NCI-H1048 (cell line): Measurements from ENCODE around the gene EPHA6.
"Not testable (repeated sequence)": the region's sequence is repeated elsewhere in the genome, so short reads cannot be mapped to it uniquely, and the experiment has no call there.

Source experiments
- DNase-seq: peaks from one replicate; lab custom pipeline; 2025; lab: John Stamatoyannopoulos, UW

EPHA6 gene

GRCh38 chr3:97470481-97470880 is 656.1 kb downstream of the EPHA6 start:
- no peak for DNase-seq

GRCh38 chr3:97479740-97480139 is 665.3 kb downstream of the EPHA6 start:
- DNase-seq, result no peak

DNA sequence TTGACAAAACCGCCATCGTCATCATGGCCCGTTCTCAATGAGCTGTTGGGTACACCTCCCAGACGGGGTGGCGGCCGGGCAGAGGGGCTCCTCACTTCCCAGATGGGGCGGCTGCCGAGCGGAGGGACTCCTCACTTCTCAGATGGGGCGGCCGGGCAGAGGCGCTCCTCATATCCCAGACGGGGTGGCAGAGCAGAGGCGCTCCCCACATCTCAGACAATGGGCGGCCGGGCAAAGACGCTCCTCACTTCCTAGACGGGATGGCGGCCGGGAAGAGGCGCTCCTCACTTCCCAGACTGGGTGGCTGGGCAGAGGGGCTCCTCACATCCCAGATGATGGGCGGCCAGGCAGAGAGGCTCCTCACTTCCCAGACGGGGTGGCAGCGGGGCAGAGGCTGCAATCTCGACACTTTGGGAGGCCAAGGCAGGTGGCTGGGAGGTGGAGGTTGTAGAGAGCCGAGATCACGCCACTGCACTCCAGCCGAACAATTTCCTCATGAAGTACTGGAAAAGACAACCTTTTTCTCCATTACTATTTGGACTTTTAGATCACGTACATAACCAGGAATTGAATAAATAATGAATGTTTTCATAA is 666.4 kb downstream of the EPHA6 start:
- DNase-seq, result not testable (repeated sequence)

DNA sequence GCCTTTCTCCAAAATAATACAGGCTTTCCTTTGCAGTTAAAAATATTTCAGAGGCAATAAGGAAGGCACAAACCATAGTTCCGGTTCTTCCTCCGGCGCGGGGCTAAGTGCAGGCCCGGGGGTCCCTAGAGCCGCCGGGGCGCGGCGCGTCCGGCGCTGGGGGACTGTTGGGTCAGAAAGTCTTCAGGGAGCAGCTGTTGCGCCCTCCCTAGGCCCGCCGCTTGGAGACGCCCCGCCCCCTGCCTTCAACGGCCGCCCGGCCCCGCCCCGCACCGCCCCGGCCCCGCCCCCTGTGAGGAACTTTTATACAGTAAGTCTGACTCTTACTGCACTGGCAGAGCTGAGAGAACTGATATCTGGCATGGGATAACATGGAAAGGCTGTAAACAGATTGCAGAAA is 667.0 kb downstream of the EPHA6 start:
- DNase-seq, result no peak

DNA sequence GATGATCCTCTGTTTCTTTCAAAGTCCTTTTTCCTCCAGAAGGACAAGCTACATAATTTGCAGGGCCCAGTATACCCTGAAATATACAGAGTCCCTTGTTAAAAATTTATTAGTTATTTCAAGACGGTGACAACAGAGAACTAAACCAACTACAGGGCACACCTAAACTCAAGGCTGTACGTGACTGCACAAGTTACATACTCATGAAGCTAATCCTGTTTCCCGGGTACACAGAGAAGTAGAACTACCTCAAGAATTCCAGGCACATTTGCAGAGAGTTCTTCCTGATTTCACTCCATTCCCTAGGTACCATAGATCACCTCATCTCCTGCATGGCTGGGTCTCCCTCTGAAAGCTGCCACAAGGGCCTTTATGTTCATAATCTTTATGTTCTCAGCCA is 670.8 kb downstream of the EPHA6 start:
- DNase-seq, result no peak

- DNase-seq, result no peak
These were observed 673.2 kb downstream of the EPHA6 start for GRCh38 chr3:97487587-97487986.

- no peak for DNase-seq
These were observed 674.3 kb downstream of the EPHA6 start for GRCh38 chr3:97488741-97489140.

GRCh38 chr3:97495896-97496295 is 681.5 kb downstream of the EPHA6 start:
- DNase-seq, result no peak

DNA sequence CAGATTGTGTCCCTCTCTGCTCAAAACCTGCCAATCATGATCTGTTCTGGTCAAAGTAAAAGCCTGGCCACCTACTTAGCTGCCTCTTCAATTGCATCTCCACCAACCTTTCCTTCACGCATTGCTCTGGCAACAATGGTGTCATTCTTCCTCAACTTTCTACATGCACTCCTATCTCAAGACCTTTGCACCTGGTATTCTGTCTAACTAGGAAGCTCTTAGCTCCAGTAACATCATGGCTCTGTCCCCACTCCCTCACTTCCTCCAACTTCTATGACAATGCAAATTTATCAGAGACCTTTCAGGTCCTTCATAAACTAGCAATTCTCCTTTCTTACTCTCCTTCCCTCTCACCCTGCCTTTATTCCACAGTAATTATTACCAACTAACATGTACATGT is 682.7 kb downstream of the EPHA6 start:
- no peak for DNase-seq

DNA sequence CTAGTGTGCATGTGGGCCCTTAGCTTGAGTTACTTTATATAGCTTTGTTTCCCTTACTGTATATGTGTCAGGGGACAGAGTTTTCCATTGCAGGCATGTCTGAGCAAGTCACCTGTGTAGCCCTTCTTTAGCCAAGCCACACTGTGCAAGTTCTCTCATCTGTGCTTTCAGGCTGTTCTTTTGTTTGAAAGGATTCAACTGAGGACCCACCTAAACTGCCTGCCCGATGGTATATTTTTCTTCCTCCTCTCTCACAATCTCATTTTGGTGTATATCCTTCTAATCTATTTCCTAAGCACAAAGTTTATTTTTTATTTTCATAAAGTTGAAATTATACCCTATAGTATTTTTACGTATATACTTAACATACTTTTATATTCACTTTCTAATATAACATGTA is 690.1 kb downstream of the EPHA6 start:
- no peak for DNase-seq

DNA sequence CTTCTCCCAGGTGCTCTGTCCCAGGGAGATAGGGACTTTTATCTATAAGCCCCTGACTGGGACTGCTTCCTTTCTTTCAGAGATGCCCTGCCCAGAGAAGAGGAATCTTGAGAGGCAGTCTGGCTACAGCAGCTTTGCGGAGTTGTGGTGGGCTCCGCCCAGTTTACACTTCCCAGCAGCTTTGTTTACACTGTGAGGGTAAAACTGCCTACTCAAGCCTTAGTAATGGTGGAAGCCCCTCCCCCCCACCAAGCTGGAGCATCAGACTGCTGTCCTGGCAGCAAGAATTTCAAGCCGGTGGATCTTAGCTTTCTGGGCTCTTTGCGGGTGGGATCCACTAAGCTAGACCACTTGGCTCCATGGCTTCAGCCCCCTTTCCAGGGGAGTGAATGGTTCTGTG is 696.4 kb downstream of the EPHA6 start:
- DNase-seq, result no peak

DNA sequence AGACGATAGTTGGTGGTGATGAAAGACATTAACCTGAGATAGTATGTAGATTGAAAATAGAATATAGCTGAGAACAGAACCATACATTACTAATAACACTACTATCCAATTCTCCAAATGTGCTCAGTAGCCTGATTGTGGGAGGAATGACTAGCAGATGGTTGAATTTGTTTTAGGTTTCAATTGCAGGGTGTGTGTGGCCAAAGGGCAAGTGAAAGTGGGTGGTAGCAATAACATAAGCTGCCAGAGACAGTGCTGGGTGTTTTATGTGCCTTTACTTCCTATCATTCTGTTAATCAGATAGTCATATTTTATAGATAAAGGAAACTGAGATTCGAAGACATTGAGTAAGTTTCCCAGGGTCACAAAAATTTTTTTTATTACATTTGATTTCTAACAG is 700.7 kb downstream of the EPHA6 start:
- DNase-seq, result no peak

GRCh38 chr3:97530691-97531090 is 716.3 kb downstream of the EPHA6 start:
- no peak for DNase-seq

- DNase-seq, result not testable (repeated sequence)
These were observed 733.2 kb downstream of the EPHA6 start for GRCh38 chr3:97547573-97547972.

DNA sequence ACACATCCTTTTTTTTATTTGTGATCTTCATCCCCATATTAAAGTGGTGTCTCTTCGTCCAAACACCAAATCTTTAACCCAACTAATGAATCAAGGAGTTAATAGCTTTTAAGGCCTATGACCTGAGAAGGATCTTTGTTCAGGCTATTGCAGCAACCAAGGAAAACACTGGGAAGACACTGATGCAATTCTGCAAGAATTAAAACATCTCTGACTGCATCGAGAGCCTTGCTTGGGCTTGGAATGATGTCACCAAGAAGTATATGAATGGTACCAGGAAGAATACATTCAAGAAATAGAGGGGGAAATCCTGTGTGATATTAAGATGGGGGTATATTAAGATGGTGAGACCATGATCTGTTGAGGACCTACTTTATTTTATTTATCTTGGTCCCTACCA is 736.0 kb downstream of the EPHA6 start:
- no peak for DNase-seq

- no peak for DNase-seq
These were observed 737.8 kb downstream of the EPHA6 start for GRCh38 chr3:97552186-97552585.

DNA sequence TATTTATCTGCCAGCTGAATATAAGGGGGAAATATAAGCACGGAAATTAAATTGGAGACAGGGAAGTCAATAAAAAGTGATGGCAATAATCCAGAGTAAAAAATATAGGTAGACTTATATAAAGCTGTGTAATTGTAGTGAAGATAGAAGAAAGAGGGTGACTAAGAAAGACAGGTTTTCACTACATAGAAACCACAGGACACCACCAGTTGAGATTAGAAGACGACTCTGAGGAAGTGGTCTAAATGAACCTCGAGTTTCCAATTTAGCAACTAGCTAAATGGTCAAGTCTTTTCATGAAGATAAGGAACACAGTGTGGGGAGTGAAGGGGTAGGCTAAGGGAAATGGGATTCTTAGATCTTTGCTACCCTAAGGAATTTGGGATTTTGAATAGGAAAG is 761.3 kb downstream of the EPHA6 start:
- DNase-seq, result no peak

DNA sequence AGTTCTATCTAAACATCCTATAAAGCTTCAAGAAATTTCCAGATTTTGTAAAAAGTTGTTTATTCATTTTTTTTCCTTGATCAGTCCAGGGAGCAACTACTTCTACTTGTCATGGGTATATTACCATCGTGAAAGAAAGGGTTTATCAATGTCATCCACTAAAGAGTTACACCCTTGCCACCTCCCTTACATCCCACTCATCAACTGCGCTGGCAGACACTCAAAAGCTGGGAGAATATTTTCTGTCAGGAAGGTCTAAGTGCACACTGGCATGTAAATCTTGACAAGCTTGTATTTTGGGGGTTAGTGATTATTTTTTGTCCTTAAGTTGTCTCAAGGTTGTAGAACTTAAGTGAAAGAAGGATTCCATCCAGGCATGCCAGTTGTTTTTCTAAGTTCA is 761.8 kb downstream of the EPHA6 start:
- no peak for DNase-seq

GRCh38 chr3:97579365-97579764 is 765.0 kb downstream of the EPHA6 start:
- no peak for DNase-seq

- no peak for DNase-seq
These were observed 796.2 kb downstream of the EPHA6 start for GRCh38 chr3:97610626-97611025.

DNA sequence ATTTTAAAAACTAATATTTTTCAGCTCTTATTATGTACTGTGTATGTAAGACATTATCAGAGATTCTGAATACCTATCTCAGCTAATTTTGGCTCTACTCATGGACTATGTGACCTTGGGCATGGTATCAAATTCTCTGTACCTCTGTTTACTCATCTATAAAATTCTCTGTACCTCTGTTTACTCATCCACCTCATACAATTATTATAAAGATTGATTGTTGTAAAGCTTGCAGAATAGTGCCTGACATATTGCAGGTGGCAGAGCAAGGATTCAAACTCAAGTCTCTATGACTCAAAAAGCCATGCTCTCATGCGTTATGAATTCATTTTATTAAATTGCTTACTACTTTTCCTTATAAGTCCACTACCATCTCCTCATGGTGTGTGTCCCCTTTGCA is 798.2 kb downstream of the EPHA6 start:
- no peak for DNase-seq

DNA sequence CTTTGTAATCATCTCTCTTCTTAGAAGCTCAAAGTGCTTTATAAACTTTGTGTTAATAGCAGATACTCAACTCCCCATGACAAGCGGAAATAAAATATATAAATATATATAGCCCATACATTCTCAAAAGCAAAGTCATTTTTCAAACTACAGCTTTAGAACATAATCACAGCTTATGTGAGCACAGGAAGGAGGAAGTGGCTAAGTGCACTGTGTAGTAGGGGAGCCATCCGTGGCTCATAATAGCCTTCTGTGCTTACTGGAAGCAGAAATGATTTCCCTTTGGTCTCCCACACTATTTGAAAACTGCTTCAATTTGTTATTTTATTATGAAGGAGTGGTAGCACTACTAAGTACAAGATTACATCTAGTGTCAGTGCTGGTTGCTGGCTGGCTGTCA is 798.7 kb downstream of the EPHA6 start:
- DNase-seq, result no peak

DNA sequence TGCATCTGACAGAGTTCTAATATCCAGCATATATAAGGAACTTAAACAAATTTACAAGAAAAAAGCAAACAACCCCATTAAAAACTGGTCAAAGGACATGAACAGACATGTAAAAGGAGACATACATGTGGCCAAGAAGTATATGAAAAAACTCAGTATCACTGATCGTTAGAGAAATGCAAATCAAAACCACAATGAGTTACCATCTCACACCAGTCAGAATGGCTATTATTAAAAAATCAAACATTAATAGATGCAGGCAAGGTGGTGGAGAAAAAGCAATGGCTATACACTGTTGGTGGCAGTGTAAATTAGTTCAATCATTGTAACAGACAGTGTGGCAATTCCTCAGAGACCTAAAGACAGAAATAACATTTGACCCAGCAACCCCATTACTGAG is 806.1 kb downstream of the EPHA6 start:
- not testable (repeated sequence) for DNase-seq

DNA sequence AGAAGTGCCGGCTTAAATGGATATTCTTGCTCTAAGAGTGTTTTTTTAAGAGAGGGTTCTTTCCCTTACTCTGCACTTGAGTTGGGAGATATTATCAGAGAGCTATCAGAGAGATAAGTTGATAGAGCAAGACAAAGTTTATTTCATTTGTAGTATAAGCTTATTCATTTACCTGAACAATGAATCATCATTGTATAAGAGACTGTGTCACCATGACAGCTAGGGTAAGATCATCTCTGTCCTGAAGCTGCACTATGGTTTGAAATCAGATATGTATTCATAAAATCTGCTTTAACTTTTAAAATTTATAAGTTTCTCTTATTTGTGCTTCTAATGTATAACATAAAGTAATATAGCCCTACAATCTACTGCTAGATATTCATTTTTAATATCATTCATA is 822.1 kb downstream of the EPHA6 start:
- no peak for DNase-seq

DNA sequence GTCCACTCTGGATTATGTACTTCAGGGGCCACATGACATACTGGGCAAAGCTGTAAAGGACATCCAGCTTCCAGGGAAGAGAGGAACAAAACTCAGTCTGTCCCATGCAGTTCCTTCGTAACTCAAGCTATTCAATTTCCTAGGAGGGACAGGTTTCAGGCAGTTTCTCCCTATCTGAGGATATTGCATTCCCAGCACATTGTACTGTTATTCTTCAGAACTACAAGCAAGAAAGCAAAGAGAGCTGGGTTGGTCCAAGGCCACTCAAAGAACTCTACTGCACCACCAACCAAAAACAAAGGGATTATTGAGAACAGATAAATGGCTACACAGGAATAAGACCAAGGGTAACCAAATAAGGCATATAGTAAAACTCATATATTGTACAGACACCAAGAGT is 832.5 kb downstream of the EPHA6 start:
- DNase-seq, result no peak
